HG02943 (cell line): ENCODE measurements around the gene ABL1.

Experiments used
- ATAC-seq: cut with Tn5 transposase; IDR thresholded peaks from one replicate; pipeline ENCODE4 v1.9.1; 2021; ENCODE audit warnings: mild to moderate bottlenecking, low read depth, moderate library complexity; ENCODE audit not compliant: unreplicated experiment

The ABL1 gene

GRCh38 chr9:130887494-130888144, 52.6 kb downstream of the ABL1 start:
- no peak for ATAC-seq

DNA sequence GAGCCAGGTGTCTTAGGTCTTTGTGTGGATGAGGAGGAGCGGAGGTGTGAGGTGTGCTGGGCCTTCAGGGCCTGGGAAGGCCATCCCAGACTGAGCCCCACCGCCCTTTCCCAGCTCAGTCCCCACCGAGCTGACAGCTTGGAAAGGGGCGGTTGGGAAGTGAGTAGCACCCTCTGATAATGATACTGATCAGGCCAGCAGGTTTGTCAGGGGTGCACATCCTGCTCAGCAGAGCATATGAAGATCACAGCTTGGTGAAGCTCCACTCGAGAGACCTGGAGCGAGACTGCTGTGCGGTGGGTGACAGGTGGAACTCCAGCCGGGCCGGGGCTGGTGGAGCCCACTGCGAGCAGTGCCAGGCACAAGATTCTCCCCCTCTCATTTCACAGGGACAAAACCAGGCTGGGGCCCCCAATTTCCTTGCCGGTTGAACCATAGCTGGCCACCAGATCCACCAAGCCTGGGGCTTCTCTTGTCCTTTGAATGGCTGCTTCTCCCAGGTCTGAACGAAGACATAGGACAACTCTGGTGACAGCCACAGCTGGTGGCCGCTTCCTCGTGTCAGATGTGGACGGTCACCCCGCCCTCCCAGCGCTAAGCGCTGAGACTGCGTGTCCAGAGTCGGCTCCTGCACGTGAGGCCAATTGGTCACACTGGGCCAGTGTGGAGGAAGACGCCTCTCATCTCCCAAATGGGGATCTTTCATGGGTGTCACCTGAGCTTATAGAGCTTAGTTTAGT, 53.3 kb downstream of the ABL1 start:
- ATAC-seq = no peak

DNA sequence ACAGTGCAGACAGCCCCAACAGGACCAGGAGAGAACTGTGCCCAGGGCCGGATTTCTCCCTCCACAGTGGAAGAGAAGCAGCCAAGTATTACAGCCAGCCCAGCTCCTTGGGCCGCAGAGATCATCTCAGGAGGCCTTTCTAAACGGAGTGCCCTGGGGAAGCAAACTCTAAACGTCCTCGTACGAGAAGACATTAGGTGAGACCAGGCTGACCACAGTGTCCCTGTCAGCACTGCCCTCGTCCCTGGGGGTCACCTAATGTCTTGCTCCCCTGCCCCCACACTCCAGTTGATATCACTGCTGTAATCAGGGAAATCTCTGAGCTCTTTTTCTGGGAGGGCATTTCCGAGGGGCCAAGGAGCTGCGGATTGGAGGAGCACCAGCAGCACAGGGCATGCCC, 55.1 kb downstream of the ABL1 start:
- ATAC-seq = no peak

- ATAC-seq = no peak
Observed at GRCh38 chr9:130890870-130891687, 56.0 kb downstream of the ABL1 start.

DNA sequence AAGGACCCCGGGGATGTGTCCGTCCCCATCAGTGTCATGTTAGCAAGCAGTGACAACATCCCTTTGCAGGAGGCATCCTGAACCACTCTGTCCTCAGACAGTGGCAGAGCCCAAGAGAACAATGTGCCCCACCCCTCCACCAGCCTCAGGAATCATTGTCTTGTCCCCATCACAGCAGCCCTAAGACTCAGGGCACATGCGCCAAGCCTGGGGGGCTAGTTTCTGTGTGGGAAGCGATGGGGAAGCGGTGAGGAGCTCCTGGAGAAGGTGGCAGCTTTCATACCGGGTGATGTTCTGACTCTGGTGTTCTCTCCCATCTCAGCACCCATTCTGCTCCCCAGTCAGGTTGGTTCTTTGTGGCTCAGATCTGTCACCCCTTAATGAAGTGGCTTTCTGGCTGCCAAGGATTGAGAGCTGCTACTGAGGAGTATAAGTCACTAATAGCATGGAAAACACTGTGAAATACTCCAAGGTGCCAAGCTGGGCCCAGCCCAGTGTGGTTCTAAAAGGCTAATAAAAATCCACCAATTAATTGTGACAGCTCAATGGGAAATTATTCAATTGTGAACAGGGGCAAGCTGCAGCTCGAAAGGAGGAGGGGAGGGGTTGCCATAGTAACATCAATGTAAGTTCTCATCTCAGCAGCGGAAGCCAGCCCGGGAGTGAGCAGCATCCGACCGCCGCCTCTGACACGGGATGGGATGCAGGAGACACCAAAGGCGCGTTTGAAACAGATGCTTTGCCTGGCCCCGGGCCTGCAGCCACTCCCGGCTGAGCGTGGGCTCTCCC, 56.8 kb downstream of the ABL1 start:
- no peak for ATAC-seq

DNA sequence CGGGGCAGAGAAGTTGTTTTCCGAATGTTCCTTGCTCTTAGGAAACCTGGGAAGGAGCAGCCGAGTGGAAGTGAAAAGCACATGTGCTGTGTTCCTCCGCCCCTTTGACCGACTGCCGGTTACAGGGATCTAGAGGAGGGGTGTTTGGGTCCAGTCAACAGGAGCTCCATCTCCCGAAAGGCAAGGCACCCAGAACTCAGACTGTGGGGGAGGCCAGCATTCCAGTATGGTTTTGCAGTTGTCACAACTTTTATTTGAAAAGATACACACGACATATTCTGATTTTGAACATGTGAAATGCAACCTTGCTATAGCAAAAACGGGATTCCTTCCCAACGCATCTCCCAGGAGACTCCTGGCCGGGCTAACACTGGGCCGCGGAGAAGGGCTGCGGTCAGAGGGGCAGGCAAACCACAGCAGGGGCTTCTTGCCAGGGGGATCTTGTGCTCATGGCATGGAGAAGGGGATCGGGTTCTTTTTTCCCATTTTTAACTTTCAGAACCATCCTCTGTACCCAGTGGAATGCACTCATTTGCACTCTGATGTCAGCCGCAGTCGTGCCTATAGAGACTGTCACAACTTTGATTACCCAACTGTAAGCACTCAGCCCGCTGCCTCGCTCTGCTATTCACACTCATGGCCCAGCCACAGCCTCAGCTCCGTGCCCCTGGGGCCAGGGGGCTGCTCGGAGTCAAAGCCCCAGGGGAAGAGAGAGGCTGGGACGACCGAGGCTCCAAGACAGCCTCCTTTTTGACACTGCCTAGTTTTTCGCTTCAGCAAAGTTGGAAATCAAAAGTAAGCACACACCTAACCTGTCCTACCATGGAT, 57.6 kb downstream of the ABL1 start:
- no peak for ATAC-seq

GRCh38 chr9:130893341-130894101, 58.5 kb downstream of the ABL1 start:
- ATAC-seq = no peak

- no peak for ATAC-seq
Observed at GRCh38 chr9:130894546-130894945, 59.5 kb downstream of the ABL1 start.

GRCh38 chr9:130895038-130895437, 60.0 kb downstream of the ABL1 start:
- no peak for ATAC-seq

GRCh38 chr9:130895481-130896232, 60.6 kb downstream of the ABL1 start:
- ATAC-seq = no peak

DNA sequence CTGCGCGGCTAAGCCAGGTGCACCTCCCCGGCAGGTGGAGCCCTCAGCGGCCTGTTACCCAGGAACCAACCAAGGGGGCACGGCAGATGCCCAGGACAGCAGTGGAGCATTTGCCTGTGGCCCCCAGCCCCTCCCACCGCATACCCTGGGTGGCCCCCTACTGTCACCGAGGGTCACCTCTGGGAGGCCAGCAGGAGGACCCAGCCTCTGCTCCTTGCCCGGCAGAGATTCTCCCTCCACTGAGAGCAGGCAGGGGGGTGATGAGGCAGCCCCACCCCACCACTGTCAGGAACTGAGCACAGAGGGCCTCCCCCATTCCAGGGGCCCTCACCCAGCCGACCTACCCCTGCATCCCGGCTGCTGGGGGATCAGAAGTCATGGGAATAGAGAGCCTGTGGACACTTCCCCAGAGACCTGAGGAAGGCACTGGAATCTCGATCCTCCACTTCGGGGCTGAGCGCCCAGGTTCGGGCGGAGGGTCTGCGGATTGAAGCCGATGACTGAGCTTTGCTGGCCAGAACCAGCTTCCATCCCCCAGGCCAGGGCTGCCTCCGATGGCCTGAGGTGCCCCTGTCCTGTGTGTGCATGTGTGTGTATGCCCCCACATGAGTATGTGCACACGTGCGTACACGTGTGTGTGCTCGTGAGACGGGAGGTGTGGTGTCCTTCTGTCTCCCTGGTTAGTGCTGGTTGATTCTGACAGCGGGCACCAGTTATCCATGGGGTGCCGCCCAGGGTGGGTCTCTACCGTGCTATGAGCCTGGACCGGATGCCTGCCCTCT, 61.4 kb downstream of the ABL1 start, which contains the start of gene QRFP:
TSS of gene QRFP (minus strand) at position 580 of the 782 bp plus-strand sequence. CDS start 2,974 bp downstream, outside the sequence.
- no peak for ATAC-seq

DNA sequence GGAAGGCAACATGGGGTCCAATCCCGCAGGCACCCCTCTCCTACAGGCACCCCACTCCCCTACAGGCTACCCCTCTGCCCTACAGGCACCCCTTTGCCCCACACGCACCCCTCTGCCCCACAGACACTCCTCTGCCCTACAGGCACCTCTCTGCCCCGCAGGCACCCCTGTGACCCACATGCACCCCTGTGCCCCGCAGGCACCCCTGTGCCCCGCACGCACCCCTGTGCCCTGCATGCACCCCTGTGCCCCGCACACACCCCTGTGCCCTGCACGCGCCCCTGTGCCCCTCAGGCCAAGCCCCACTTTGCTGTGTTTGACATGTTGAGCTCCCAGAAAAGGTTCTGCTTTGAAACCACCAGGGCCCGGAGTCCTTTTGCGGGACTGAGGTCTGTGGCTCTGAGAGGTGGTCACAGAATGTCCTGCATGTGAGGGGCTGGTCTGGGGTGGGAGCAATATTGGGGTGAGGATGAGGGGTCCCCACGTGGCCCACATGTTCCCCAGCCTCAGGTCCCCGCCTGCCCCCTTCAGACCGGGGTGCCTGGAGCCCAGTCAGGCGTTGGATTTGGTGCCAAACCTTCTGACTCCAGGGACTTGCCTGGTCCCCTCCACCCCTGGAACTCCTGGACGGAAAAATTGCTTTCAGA, 62.2 kb downstream of the ABL1 start:
- ATAC-seq = no peak

GRCh38 chr9:130897848-130898551, 62.9 kb downstream of the ABL1 start:
- no peak for ATAC-seq

DNA sequence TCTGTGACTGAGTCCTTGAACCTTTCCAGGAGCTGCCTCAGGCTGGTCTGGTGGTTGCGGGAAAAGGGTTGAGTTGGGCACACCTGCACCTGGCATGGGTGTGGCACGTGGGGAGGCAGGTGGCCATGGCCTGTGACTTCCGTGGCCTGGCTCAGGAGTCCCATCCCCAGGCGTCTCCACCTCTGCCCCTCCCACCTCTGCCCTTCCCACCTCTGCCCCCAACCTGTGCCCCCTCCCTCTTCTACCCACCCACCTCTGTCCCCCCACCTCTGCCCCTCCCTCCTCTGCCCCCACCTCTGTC, 63.4 kb downstream of the ABL1 start:
- no peak for ATAC-seq

DNA sequence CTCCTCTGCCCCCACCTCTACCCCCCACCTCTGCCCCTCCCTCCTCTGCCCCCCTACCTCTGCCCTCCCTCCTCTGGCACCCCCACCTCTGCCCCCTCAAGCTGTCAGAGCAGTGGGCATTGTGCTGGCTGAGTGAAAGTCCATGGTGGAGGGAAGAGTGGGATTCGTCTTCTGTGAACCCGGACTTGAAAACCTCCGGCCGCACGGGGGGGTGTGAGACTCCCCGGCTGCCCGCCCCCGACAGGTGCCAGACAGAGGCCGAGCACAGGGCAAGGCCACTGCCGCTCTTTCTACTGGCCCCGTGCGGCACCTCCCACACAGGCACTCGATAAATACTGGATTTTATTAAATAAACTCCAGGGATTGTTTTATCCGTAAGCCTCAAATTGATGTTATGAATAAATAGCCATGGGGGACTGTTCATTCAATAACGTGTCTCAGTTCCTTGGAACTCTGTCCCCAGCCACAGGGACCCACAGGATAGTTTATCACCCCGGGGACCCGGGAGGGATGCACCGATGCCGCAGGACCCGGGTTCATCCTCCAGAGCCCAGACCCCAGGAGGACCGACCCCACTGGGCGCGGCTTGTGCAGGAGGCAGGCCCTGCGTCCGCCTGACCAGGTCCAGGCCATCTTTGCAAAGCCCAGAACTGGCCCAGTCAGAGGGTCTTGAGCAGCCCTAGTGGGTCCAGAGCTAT, 64.1 kb downstream of the ABL1 start:
- no peak for ATAC-seq
